ENCODE data around the gene TRIM44.

The TRIM44 gene

GRCh38 chr11:35786188-35786587 lies 123.6 kb downstream of the TRIM44 start:
- no peak for TF ChIP-seq CTCF (IDR thresholded peaks at IDR 0.05; ENCODE audit: insufficient read depth, low read depth, low read length, missing control alignments)

GRCh38 chr11:35787013-35787504 lies 124.5 kb downstream of the TRIM44 start:
- no peak for DNase-seq (ENCODE audit: low read depth)
- no peak overlapping the region for H3K4me3 ChIP-seq (ENCODE audit: low read length)
- TF ChIP-seq CTCF (IDR thresholded peaks at IDR 0.05; ENCODE audit: insufficient read depth, low read depth, low read length, missing control alignments), result no peak

More at GRCh38 chr11:35786188-35786587, 123.6 kb downstream of the TRIM44 start:
- H3K4me3 ChIP-seq (ENCODE audit: low read length), result no peak overlapping the region
- no peak for DNase-seq (ENCODE audit: low read depth)

GRCh38 chr11:35787626-35788025 lies 125.1 kb downstream of the TRIM44 start:
- H3K4me3 ChIP-seq (ENCODE audit: low read length), result no peak overlapping the region
- DNase-seq (ENCODE audit: low read depth), result no peak
- TF ChIP-seq CTCF (IDR thresholded peaks at IDR 0.05; ENCODE audit: insufficient read depth, low read depth, low read length, missing control alignments), result no peak

- no peak for DNase-seq (ENCODE audit: low read depth)
- TF ChIP-seq CTCF (IDR thresholded peaks at IDR 0.05; ENCODE audit: insufficient read depth, low read depth, low read length, missing control alignments), result no peak
- H3K4me3 ChIP-seq (ENCODE audit: low read length), result no peak overlapping the region
Measured at GRCh38 chr11:35791088-35791958, 128.7 kb downstream of the TRIM44 start.

GRCh38 chr11:35792148-35792845 lies 129.7 kb downstream of the TRIM44 start:
- TF ChIP-seq CTCF (IDR thresholded peaks at IDR 0.05; ENCODE audit: insufficient read depth, low read depth, low read length, missing control alignments), result no peak
- DNase-seq (ENCODE audit: low read depth), result no peak
- no peak overlapping the region for H3K4me3 ChIP-seq (ENCODE audit: low read length)

- H3K4me3 ChIP-seq (ENCODE audit: low read length), result no peak overlapping the region
- no peak for TF ChIP-seq CTCF (IDR thresholded peaks at IDR 0.05; ENCODE audit: insufficient read depth, low read depth, low read length, missing control alignments)
- DNase-seq (ENCODE audit: low read depth), result no peak
Measured at GRCh38 chr11:35792846-35793192, 130.2 kb downstream of the TRIM44 start.
